ENCODE data around the gene LCN9.

Gene LCN9

DNA sequence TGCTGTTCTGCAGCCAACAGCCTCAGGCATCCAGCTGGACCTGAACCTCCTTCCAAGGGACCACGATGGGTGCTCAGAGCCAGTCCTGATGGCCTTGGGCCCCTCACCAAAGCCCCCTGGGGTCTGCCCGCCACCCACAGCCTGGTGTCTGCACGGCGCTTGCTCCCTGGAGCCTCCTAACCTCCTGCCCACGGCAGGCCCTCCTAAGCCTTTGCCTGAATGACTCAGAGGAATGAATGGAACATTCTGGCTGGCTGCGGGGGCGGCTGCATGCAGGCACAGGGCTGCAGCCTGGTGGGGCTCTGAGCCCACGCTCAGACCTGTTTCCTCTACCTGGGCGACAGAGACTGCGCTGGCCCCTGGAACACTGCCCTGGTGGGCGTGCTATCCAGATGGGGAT lies 29.3 kb downstream of the LCN9 start:
- TF ChIP-seq POLR2A (IDR thresholded peaks at IDR 0.05; ENCODE audit: low read length) = no peak
- TF ChIP-seq GATA1 (IDR thresholded peaks at IDR 0.05; ENCODE audit: low read depth, low read length) = no peak
- DNase-seq = no peak

DNA sequence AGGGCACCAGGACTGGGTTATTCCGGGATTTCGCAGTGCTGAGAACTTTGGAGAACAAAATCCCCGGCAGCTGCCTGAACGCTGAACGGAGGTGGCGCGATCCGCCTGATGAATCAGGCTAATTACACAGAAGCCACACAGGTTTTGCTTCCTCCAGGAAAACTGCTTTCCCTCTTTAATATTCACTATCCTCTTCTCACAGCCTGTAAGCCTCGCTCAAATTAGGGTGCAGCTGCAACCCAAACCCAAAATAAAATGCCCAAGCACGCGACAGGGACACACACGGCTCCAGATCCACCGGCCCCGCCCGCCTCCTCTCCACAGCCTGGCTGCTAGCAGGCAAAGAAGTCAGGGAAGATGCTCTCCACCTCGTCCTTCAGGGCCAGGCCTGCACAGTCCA lies 30.2 kb downstream of the LCN9 start:
- no peak for TF ChIP-seq GATA1 (IDR thresholded peaks at IDR 0.05; ENCODE audit: low read depth, low read length)
- no peak for TF ChIP-seq POLR2A (IDR thresholded peaks at IDR 0.05; ENCODE audit: low read length)
- no peak for DNase-seq

DNA sequence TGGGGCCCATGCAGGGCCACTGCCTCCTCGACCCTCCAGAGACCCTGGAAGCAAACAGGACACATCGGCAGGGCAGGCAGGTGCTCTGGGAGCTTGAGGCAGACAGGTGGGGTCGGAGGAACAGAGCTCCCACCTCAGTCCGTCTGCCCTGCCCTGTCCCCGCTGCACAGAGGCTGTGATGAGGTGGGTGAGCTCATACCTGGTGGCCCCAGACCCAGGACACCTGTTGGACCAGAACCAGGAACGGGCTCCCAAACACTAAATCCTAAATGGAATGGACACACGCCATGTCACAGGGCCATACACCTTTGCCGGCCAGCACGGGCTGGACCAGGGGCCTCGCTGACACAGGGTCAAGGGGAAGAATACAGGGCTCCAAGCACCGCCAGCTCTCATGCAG lies 30.7 kb downstream of the LCN9 start:
- TF ChIP-seq GATA1 (IDR thresholded peaks at IDR 0.05; ENCODE audit: low read depth, low read length) = no peak
- TF ChIP-seq POLR2A (IDR thresholded peaks at IDR 0.05; ENCODE audit: low read length) = no peak
- DNase-seq = no peak

DNA sequence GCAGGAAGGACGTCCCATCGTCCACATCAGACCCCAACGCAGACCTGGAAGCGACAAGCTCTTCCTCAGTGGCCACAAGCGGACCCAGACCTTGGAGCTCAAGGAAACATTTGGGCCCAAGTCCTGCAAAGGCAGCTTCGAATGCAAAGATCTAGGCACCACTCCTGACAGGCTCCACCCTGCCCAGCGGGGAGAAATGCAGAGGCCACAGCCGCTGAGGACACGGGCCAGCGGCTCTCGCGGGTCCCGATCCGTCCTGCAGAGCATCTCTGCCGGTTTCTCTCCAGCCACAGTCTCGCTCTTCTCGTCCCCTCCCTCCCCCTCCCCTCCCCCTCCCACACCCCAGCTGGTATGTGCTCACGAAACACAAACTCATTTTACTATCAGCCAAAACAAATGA lies 31.3 kb downstream of the LCN9 start:
- no peak for DNase-seq
- no peak for TF ChIP-seq POLR2A (IDR thresholded peaks at IDR 0.05; ENCODE audit: low read length)
- no peak for TF ChIP-seq GATA1 (IDR thresholded peaks at IDR 0.05; ENCODE audit: low read depth, low read length)

DNA sequence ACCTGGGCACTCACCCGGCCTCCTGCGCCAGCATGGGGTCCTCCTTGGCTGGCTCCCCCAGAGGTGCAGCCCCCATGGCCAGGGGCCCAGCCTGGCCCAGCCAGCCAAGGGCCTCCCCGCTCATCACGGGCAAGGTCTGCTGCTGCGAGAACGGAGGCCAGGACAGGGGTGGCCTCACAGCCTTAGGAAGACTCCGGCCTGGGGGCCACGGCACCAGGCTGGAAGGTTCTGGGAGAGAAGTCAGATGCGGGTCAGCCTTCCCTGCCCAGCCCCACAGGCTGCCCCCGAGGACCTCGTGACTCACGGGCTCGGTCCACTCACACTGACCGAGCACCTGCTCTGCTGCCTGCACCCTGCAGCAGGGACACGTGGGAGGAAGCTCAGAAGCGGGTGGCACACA lies 31.9 kb downstream of the LCN9 start:
- no peak for DNase-seq
- no peak for TF ChIP-seq GATA1 (IDR thresholded peaks at IDR 0.05; ENCODE audit: low read depth, low read length)
- TF ChIP-seq POLR2A (IDR thresholded peaks at IDR 0.05; ENCODE audit: low read length) = no peak

DNA sequence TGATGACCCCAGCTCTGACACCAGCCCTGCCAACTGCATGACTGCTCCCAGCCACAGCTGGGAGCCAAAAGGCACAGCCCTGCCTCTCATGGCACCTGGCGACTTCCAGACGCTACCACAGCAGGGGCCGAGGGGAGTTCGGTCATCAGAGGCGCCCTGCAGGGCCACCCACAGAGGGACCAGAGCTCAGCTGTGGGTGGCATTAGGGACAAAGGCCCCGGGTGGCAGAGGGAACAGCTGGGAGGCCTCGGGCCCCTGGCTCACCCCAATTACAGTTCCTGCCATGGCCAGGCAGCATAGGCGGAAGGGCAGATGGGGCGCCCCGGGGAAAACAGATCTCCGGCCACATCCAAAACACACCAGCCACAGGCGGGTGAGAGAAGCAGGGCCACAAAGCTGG lies 32.5 kb downstream of the LCN9 start:
- DNase-seq = no peak
- TF ChIP-seq POLR2A (IDR thresholded peaks at IDR 0.05; ENCODE audit: low read length) (no peak), GATA1 (IDR thresholded peaks at IDR 0.05; ENCODE audit: low read depth, low read length) (no peak)

DNA sequence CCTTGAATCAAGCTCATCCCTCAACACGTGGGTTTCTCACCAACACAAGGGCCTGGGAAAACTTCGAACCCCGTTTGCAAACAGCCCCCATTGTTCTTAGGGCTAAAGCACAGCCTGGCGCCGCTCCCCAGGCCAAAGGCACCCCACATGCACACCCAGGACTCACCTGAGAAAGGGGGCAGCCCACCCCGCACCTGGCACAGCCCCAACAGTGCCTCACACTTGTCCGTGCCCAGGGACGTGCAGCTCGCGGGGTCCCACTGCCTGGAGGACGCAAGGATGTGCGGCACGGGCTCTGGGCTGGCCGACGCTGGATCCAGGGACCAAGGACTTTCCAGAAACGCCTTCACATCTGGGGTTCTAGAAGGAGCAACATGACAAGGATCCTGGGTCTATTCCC lies 33.3 kb downstream of the LCN9 start:
- DNase-seq = no peak
- TF ChIP-seq GATA1 (IDR thresholded peaks at IDR 0.05; ENCODE audit: low read depth, low read length) (no peak), POLR2A (IDR thresholded peaks at IDR 0.05; ENCODE audit: low read length) (no peak)

DNA sequence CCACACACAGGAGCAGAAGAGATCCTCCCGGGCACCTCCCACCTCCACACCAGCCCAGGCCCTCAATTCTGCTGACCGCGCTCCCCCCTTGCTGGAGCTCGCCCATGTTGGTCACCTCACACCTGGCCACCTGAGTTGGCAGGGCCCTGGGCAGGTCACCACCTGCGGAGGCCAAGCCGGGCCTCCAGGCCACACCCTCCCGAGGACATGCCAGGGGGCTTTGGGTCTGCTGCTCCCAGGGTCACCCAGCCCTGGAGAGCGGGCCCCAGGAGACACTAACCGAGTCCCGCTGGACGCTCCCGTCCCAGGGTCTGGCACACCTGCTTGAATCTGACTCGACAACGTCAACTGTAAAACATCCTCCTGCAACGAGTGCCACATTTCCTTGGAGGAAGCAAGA lies 34.1 kb downstream of the LCN9 start:
- DNase-seq = no peak
- TF ChIP-seq POLR2A (IDR thresholded peaks at IDR 0.05; ENCODE audit: low read length) = no peak

DNA sequence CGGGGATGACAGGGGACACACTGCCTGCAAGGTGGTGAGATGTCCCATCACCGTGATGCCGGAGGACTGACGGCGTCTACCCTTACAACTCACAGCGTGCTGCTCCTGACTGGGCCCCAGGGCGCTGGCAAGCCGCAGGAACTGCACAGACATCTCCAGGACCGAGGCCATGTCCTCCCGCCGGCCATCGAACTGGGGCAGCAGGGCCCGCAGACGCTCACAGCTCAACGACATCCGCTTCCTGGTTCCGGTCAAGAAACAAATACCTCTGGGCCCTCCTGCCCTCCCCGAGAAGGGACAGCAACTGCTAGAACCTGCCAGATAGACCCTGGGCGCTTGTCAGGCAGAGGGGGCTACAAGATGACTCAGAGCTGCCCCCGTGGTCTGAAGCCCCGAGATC lies 35.1 kb downstream of the LCN9 start:
- DNase-seq = no peak
- TF ChIP-seq POLR2A (IDR thresholded peaks at IDR 0.05; ENCODE audit: low read length) (no peak), GATA1 (IDR thresholded peaks at IDR 0.05; ENCODE audit: low read depth, low read length) (no peak)

DNA sequence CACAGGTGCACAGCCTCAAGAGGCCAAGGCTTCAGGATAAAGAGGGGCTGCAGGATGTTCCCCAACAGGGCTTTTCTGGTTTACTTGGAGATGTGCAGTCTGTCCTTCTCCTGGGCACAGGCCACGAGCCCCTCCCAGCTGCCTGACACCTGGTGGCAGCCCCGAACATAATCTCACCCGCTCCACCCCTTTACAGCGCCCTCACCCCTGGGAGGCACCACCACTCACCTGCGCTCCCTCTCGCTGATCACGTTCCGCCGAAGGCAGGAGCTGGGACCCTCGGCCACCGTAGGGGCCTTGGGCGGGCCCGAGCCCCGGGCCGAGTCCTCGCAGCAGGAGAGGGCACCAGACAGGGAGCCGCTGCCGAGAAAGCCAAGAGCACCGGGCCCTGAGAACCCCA lies 35.7 kb downstream of the LCN9 start:
- no peak for DNase-seq
- TF ChIP-seq GATA1 (IDR thresholded peaks at IDR 0.05; ENCODE audit: low read depth, low read length) (no peak), POLR2A (IDR thresholded peaks at IDR 0.05; ENCODE audit: low read length) (no peak)

DNA sequence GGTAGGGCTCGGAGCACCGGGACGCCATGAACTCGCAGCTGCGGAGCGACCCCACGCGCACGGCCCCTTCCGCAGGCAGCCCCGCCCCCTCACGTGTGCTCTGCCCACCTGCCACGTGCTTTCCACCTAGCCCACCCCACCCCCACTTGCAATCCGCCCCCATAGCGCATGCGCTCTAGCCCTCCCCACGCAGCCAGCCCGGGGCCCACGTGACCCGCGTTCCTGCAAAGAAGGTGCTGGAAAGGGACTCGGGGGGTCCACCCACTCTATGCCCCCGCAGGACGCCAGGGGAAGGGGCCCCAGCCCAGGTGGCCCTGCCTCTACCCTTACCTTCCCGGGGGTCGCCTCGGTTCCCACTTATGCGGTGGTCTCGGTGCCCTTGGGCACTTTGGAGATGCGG lies 36.3 kb downstream of the LCN9 start, which contains the start of gene SOHLH1:
Gene SOHLH1, minus strand, starts transcription at position 42 of the 400 bp plus-strand sequence. Its CDS starts 14 bp downstream, at position 28.
- no peak for TF ChIP-seq GATA1 (IDR thresholded peaks at IDR 0.05; ENCODE audit: low read depth, low read length)
- no peak for TF ChIP-seq POLR2A (IDR thresholded peaks at IDR 0.05; ENCODE audit: low read length)
- no peak for DNase-seq

DNA sequence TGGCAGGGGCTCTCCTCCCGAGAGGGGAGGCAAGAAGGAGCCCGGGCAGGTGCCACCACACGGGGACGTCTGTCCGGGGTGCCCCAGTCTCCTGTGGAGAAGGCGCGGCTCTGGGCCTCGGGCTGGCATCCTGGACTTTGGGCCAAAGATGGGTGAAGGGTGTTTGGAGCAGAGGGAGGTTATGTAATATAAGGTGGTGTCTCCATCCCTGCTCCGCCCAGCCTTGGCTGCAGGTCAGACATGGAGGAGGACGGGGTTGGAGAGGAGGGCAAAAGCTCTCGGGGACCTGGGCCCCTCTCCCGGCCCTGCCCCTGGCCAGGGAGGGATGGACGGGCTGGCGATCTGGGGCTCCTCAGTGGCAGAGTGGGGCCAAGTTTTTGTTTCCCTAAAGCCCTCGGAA lies 37.4 kb downstream of the LCN9 start:
- DNase-seq = no peak
- TF ChIP-seq GATA1 (IDR thresholded peaks at IDR 0.05; ENCODE audit: low read depth, low read length) (no peak), POLR2A (IDR thresholded peaks at IDR 0.05; ENCODE audit: low read length) (no peak)

DNA sequence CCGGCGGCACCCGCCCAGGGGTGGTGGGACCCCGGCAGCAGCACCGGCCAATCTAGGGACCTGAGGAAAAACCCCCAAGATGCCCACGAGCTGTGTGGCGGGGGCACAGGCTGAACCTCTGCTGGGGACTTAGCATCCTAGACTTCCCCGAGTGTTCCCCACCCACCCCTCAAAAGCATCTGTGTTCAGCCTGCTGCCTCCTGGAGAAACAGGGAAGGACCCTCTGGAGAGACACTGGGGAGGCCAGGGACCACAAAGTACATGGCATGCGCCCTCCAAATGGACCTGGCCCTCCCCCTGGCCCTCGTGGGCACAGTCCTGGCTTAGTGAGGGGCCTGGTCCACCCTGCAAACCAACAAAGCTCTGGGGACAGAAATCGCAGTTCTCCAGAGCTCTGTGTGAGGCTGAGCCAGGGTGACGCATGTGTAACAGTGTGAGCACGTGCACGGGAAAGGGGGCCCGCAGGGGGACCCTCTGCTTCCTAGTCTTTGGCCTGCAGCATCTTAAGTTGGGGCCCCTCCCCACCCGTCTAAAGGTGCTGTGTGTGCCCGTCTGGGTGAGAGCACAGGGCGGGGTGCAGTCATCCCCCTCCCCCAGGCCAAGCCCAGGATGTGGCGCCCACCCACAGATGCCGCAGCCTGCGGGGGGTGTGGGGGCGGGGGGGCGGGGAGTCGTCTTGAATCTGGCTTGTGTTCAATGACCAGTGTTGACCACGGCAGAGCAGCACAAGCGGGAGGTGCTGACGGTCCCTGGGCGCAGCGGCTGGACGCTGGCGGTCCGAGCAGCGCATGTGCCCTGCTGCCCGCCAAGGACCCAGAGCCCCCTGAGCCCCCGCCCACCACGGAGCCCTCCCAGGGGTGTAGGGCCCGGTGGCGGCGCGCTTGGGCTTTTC lies 38.2 kb downstream of the LCN9 start:
- DNase-seq = no peak
- TF ChIP-seq POLR2A (IDR thresholded peaks at IDR 0.05; ENCODE audit: low read length) = no peak
- no peak for TF ChIP-seq GATA1 (IDR thresholded peaks at IDR 0.05; ENCODE audit: low read depth, low read length)

DNA sequence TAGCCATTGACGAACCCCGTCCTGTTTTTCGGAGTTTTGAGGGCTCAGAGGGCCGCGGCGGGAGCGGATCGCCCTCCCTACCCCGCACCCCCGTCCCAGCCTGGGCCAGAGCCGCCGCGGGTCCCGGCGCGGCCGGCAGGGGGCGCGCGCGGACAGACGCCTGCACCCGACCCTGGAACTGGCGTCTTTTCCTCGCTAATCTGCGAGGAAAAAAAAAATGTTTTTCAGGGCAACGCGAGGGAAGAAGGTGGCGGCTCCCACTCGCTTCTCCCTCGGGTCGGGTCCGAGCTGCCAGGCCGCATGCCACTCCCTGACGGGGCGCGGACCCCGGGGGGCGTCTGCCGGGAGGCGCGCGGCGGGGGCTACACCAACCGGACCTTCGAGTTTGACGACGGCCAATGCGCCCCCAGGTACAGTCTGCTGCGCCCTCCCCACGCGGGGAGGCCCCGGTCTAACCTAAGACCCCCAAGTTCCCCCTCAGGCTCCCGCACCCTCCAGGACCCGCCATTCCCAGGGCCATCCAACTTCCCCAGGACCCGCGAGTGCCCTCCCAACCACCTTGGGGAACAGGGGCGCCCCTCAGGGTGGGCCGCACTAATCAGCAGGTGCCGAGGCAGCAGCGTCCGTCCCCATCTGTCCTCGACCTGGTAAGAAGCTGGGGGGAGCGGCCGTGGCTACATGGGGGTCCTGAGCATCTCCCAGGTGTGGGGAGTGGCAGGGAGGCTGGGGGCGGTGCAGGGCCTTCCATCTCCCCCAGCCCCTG lies 39.0 kb downstream of the LCN9 start, which contains the start of gene KCNT1:
Gene KCNT1, plus strand, starts transcription at position 227 of the 763 bp plus-strand sequence. Its CDS starts 74 bp downstream, at position 301.
- TF ChIP-seq POLR2A (IDR thresholded peaks at IDR 0.05; ENCODE audit: low read length) = no peak
- TF ChIP-seq GATA1 (IDR thresholded peaks at IDR 0.05; ENCODE audit: low read depth, low read length) = no peak
- peak; percentile 33 to 64 for DNase-seq
